GM19395 (cell line): ENCODE measurements around the gene SPSB3.

Experiments used
- ATAC-seq: cut with Tn5 transposase; IDR thresholded peaks from one replicate; pipeline ENCODE4 v1.9.1; 2021; ENCODE audit warnings: mild to moderate bottlenecking, moderate library complexity; ENCODE audit not compliant: unreplicated experiment

The SPSB3 gene

DNA sequence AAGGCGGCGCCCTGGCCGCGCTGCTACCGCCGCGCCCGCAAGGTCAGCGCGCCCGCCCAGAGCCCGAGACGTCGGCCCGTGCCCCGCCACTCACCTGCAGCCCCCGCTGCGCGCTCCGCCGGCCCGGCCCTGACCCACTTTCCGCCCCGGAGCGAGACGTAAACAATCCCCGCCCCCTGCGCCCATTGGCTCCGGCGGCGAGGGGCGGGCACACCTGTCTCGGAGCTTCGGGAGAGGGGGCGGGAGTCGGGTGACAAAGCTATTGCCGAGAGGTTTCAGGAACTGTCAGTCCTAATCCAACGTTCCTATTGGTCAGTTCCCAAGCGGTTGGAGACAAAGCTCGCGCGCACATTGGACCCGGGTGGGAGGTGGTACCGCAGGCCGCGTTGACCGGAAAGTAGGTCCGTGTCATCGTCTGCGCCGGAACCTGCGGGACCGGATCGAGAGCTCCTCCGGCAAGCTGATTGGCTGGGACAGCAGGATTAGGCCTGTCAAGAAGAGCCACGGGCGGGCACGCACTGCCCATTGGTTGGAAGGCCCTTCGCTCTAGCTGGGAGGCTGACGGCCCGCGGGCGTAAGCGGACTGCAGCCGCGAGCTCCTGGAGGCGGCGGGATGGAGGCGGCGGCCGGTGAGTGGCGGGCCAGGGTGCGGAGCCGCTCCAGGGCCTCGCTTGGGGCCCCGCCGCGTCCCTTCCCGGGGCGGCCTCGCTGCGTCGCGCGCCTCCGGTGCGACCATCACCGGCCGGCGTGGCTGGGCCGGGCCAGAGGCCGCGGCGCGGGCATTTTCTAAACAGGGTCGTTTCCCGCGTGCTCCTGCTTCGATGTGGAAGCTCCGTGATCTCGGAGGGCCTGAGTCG is at the start of gene SPSB3, which contains the start of gene NUBP2:
Gene SPSB3, minus strand, starts transcription at position 164 of the 857 bp plus-strand sequence. CDS start 1,088 bp downstream, outside the sequence.
Gene NUBP2, plus strand, starts transcription at position 553 of the 857 bp plus-strand sequence. Its CDS starts 61 bp downstream, at position 614.
- peak; percentile 84 for ATAC-seq

GRCh38 chr16:1831186-1832075 is 49.1 kb upstream of the SPSB3 start:
- no peak for ATAC-seq

- no peak for ATAC-seq
Observed at GRCh38 chr16:1830213-1830612, 47.8 kb upstream of the SPSB3 start.

- ATAC-seq, result no peak
Observed at GRCh38 chr16:1828645-1829410, 46.5 kb upstream of the SPSB3 start.

DNA sequence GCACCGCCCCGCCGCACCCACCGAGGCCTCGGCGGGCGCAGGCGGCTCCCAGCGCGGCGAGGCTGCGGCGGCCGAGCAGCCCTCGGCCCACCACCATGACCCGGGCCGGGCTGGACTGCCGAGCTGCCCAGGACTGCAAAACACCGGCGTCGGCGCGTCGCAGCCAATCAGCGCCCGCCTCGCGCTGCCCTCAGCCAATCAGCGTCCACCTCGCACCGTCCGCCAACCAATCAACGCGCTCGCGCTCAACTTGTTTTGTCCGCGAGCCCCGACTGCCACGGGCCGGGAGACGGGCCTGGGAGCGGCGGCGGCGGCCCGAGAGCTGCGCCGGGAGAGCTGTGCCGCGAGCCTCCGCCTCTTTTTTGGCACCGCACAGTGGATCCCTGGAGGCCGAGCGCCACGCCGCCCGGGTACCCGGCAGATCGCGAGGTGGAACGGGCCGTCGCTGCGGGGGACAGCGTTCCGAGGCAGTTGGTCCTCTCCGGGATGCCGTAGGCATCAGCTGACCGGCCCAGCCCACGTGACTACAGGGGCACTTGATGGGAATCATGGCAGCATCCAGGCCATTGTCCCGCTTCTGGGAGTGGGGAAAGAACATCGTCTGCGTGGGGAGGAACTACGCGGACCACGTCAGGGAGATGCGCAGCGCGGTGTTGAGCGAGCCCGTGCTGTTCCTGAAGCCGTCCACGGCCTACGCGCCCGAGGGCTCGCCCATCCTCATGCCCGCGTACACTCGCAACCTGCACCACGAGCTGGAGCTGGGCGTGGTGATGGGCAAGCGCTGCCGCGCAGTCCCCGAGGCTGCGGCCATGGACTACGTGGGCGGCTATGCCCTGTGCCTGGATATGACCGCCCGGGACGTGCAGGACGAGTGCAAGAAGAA is 44.6 kb upstream of the SPSB3 start, which contains the start of the genes FAHD1 and HAGH:
Gene FAHD1, plus strand, starts transcription at position 516 of the 883 bp plus-strand sequence. Its CDS starts 33 bp downstream, at position 549.
Gene HAGH, minus strand, starts transcription at position 135 of the 883 bp plus-strand sequence. Its CDS starts 38 bp downstream, at position 97.
- peak; percentile 75 for ATAC-seq

- peak; percentile 54 for ATAC-seq
Observed at GRCh38 chr16:1825864-1826690, 43.7 kb upstream of the SPSB3 start.

DNA sequence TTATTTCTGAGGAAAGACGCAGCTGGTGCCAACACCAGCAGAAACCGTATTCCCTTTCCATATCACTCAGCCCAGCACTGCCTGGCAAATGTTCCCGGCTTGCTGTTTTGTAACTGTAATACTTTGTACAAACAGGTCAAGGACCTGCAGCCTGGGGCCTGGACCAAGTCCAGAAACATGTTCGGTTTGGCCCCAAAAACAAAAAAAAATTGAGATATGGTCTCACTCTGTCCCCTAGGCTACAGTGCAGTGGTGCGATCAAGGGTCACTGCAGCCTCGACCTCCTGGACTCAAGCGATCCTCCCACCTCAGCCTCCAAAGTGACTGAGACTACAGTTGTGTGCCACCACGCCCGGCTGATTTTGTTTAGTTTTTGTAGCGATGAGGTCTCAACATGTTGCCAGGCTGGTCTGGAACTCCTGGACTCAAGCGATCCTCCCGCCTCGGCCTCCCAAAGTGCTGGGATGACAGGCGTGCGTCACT is 43.1 kb upstream of the SPSB3 start:
- no peak for ATAC-seq

- no peak for ATAC-seq
Observed at GRCh38 chr16:1823821-1824220, 41.5 kb upstream of the SPSB3 start.

- ATAC-seq, result no peak
Observed at GRCh38 chr16:1822801-1823200, 40.4 kb upstream of the SPSB3 start.

- ATAC-seq, result no peak
Observed at GRCh38 chr16:1821861-1822611, 39.7 kb upstream of the SPSB3 start.

GRCh38 chr16:1820946-1821290 is 38.5 kb upstream of the SPSB3 start:
- ATAC-seq, result no peak

DNA sequence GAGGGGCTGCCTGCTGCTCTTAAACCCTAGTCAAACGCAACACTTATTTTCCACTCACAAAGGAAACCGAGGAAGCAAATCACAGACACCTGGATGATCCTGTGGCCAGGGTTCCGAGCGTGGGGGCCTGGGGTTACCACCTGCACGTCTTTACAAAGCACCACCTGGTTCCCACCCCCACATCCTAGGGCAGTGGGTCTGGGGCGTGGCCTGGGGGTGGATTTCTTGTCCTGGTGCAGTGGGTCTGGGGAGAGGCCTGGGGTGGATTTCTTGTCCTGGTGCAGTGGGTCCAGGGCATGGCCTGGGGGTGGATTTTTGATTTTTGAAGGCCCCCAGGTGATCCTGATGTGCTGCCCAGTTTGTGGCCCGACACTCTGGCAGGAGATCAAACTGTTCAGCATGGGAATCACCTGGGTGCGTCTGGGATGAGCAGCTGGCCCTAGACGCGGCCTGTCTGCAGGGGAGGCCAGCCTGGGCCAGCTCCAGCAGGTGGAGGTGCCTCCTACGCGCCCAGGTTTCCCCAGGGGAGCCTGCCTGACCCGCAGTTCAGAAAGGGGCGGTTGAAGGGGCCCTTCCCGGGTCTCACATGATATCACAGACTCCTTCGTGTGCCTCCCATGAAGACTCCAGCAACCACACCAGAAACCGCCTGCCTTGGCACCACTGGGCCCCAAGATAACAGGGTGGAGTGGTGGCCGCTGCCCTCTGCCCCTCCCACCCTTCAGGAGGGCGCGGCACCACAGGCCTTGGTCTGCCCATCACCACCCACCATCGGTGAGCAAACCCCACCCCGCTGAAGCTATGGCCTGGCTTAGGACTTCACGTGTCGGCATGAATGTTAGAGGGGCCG is 38.0 kb upstream of the SPSB3 start:
- no peak for ATAC-seq

DNA sequence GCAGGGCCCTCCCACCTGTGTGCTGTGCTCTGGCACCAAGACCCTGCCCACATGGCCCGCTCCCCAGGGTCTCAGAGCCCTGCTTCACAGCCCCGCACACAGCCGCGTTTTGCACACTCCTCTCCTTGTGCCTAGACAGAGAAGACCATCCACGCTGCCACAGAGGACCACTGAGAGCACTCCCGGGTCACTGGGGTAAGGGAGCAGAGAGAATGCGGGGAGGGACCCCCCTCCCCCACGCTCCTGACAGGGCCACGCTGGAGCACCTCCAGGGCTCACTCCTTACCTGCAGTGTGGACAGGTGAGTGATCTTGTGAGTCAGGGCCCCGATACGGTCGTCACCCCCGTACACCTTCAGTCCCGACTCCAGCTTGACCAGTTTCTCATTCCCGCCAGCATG is 37.2 kb upstream of the SPSB3 start:
- no peak for ATAC-seq

GRCh38 chr16:1818873-1819525 is 36.6 kb upstream of the SPSB3 start:
- ATAC-seq, result no peak

- ATAC-seq, result no peak
Observed at GRCh38 chr16:1818204-1818872, 36.0 kb upstream of the SPSB3 start.

DNA sequence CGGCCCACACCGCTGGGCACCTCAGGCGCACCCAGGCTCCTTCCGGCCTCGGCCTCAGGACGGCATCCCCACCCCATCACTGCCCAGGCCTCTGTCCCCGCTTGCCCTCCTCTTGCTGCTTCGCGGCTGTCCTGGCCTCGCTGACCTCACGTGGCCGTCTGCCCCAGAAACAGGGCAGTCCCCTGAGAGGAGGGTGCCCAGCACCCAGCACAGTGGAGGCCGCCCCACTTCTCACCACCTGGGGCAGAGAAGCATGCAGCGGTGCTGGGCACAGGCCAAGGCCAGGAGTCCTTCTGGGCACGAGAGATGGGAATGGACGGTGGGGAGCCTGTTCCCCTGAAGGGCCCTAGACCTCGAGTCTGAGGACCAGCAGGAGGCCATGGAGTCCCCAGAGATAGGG is 35.3 kb upstream of the SPSB3 start:
- no peak for ATAC-seq
